OCI-LY3 (cell line): ENCODE results near the gene KCNK6.

Source experiments
- EZH2phosphoT487 ChIP-seq: fragments of 200-600 bp; shearing (Covaris generic); IDR thresholded peaks from 2 replicates; pipeline ENCODE4 v1.6.1; 2018; ENCODE audit warnings: antibody characterized with exemption, mixed run types, low read depth
- TF ChIP-seq, protein P1 (sequence below): fragments of 200-600, 300-600 bp; sonication (generic); IDR thresholded peaks from 2 replicates; pipeline ENCODE4 v1.5.1; 2014; ENCODE audit warnings: antibody characterized with exemption, low read length, low read depth

- TF ChIP-seq, protein P1, sequence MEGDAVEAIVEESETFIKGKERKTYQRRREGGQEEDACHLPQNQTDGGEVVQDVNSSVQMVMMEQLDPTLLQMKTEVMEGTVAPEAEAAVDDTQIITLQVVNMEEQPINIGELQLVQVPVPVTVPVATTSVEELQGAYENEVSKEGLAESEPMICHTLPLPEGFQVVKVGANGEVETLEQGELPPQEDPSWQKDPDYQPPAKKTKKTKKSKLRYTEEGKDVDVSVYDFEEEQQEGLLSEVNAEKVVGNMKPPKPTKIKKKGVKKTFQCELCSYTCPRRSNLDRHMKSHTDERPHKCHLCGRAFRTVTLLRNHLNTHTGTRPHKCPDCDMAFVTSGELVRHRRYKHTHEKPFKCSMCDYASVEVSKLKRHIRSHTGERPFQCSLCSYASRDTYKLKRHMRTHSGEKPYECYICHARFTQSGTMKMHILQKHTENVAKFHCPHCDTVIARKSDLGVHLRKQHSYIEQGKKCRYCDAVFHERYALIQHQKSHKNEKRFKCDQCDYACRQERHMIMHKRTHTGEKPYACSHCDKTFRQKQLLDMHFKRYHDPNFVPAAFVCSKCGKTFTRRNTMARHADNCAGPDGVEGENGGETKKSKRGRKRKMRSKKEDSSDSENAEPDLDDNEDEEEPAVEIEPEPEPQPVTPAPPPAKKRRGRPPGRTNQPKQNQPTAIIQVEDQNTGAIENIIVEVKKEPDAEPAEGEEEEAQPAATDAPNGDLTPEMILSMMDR, result no peak
- TF ChIP-seq EZH2phosphoT487, result no peak
Observed at GRCh38 chr19:38309615-38310278, 9.9 kb upstream of the KCNK6 start.
